PFSK-1 (cell line): ENCODE results near the gene LRBA.

Experiments
- POLR2AphosphoS5 ChIP-seq: IDR thresholded peaks from 2 replicates; pipeline ENCODE4 v1.6.1; 2012; ENCODE audit warnings: low read depth, mild to moderate bottlenecking, control low read depth, low read length, moderate library complexity
- TF ChIP-seq, protein P1 (sequence below), 2 experiments: IDR thresholded peaks; 2 replicates each; pipeline versions ENCODE4 v1.6.1 to v1.8.0; 2011 to 2012; ENCODE audit warnings: low read depth in 2 of 2, low read length in 2 of 2, control low read depth in 1 of 2, inconsistent platforms in 1 of 2, mild to moderate bottlenecking in 1 of 2, moderate library complexity in 1 of 2; ENCODE audit not compliant: insufficient read depth in 1 of 2

DNA sequence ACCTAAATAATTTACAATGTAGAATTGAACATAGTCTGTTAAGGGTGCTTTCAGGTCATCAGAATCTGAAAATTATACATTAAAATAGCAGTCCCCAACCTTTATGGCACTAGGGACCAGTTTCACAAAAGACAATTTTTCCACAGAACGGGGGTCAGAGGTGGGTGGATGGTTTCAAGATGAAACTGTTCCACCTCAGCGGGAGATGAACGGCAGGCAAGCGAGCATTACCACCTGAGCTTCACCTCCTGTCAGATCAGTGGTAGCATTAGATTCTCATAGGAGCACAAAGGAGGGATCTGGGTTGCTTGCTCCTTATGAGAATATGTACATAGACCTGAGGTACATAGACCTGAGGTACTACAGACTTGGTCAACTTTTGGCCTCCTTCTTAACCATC lies 29.0 kb downstream of the LRBA start:
- TF ChIP-seq POLR2AphosphoS5 = no peak
- TF ChIP-seq, protein P1, sequence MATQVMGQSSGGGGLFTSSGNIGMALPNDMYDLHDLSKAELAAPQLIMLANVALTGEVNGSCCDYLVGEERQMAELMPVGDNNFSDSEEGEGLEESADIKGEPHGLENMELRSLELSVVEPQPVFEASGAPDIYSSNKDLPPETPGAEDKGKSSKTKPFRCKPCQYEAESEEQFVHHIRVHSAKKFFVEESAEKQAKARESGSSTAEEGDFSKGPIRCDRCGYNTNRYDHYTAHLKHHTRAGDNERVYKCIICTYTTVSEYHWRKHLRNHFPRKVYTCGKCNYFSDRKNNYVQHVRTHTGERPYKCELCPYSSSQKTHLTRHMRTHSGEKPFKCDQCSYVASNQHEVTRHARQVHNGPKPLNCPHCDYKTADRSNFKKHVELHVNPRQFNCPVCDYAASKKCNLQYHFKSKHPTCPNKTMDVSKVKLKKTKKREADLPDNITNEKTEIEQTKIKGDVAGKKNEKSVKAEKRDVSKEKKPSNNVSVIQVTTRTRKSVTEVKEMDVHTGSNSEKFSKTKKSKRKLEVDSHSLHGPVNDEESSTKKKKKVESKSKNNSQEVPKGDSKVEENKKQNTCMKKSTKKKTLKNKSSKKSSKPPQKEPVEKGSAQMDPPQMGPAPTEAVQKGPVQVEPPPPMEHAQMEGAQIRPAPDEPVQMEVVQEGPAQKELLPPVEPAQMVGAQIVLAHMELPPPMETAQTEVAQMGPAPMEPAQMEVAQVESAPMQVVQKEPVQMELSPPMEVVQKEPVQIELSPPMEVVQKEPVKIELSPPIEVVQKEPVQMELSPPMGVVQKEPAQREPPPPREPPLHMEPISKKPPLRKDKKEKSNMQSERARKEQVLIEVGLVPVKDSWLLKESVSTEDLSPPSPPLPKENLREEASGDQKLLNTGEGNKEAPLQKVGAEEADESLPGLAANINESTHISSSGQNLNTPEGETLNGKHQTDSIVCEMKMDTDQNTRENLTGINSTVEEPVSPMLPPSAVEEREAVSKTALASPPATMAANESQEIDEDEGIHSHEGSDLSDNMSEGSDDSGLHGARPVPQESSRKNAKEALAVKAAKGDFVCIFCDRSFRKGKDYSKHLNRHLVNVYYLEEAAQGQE (IDR thresholded peaks at IDR 0.05; ENCODE audit: insufficient read depth in 1 of 2, low read depth in 2 of 2, low read length in 2 of 2) = no peak
